ENCODE measurements around the gene ZNF644.

ZNF644 gene

GRCh38 chr1:90986953-90987352, 34.9 kb downstream of the ZNF644 start:
- TF ChIP-seq ZNF274 (IDR thresholded peaks at IDR 0.05; ENCODE audit: low read depth, low read length), result no peak
- no peak overlapping the region for H3K4me3 ChIP-seq (ENCODE audit: low read length)

- H3K4me3 ChIP-seq (ENCODE audit: low read length), result no peak overlapping the region
- TF ChIP-seq ZNF274 (IDR thresholded peaks at IDR 0.05; ENCODE audit: low read depth, low read length), result no peak
These were observed 44.3 kb downstream of the ZNF644 start for GRCh38 chr1:90977522-90977921.

- TF ChIP-seq ZNF274 (IDR thresholded peaks at IDR 0.05; ENCODE audit: low read depth, low read length), result no peak
- H3K4me3 ChIP-seq (ENCODE audit: low read length), result no peak overlapping the region
These were observed 47.7 kb downstream of the ZNF644 start for GRCh38 chr1:90973897-90974798.

- no peak overlapping the region for H3K4me3 ChIP-seq (ENCODE audit: low read length)
- TF ChIP-seq ZNF274 (IDR thresholded peaks at IDR 0.05; ENCODE audit: low read depth, low read length), result no peak
These were observed 51.6 kb downstream of the ZNF644 start for GRCh38 chr1:90970208-90970607.

GRCh38 chr1:90969241-90969640, 52.6 kb downstream of the ZNF644 start:
- H3K4me3 ChIP-seq (ENCODE audit: low read length), result no peak overlapping the region
- no peak for TF ChIP-seq ZNF274 (IDR thresholded peaks at IDR 0.05; ENCODE audit: low read depth, low read length)

GRCh38 chr1:90964444-90965035, 57.3 kb downstream of the ZNF644 start:
- no peak for TF ChIP-seq ZNF274 (IDR thresholded peaks at IDR 0.05; ENCODE audit: low read depth, low read length)
- no peak overlapping the region for H3K4me3 ChIP-seq (ENCODE audit: low read length)

- TF ChIP-seq ZNF274 (IDR thresholded peaks at IDR 0.05; ENCODE audit: low read depth, low read length), result no peak
- no peak overlapping the region for H3K4me3 ChIP-seq (ENCODE audit: low read length)
These were observed 58.2 kb downstream of the ZNF644 start for GRCh38 chr1:90963651-90964050.

GRCh38 chr1:90963236-90963635, 58.6 kb downstream of the ZNF644 start:
- H3K4me3 ChIP-seq (ENCODE audit: low read length), result no peak overlapping the region
- no peak for TF ChIP-seq ZNF274 (IDR thresholded peaks at IDR 0.05; ENCODE audit: low read depth, low read length)

- no peak overlapping the region for H3K4me3 ChIP-seq (ENCODE audit: low read length)
- no peak for TF ChIP-seq ZNF274 (IDR thresholded peaks at IDR 0.05; ENCODE audit: low read depth, low read length)
These were observed 62.3 kb downstream of the ZNF644 start for GRCh38 chr1:90959352-90960206.

- no peak for TF ChIP-seq ZNF274 (IDR thresholded peaks at IDR 0.05; ENCODE audit: low read depth, low read length)
- H3K4me3 ChIP-seq (ENCODE audit: low read length), result no peak overlapping the region
These were observed 64.3 kb downstream of the ZNF644 start for GRCh38 chr1:90957497-90957896.

GRCh38 chr1:90955769-90956168, 66.1 kb downstream of the ZNF644 start:
- H3K4me3 ChIP-seq (ENCODE audit: low read length), result no peak overlapping the region
- no peak for TF ChIP-seq ZNF274 (IDR thresholded peaks at IDR 0.05; ENCODE audit: low read depth, low read length)

- TF ChIP-seq ZNF274 (IDR thresholded peaks at IDR 0.05; ENCODE audit: low read depth, low read length), result no peak
These were observed 68.9 kb downstream of the ZNF644 start for GRCh38 chr1:90952906-90953305.

GRCh38 chr1:90951009-90951408, 70.8 kb downstream of the ZNF644 start:
- no peak overlapping the region for H3K4me3 ChIP-seq (ENCODE audit: low read length)
- TF ChIP-seq ZNF274 (IDR thresholded peaks at IDR 0.05; ENCODE audit: low read depth, low read length), result no peak

More at GRCh38 chr1:90952906-90953305, 68.9 kb downstream of the ZNF644 start:
- H3K4me3 ChIP-seq (ENCODE audit: low read length), result no peak overlapping the region

GRCh38 chr1:90948301-90948700, 73.5 kb downstream of the ZNF644 start:
- no peak for TF ChIP-seq ZNF274 (IDR thresholded peaks at IDR 0.05; ENCODE audit: low read depth, low read length)

More at GRCh38 chr1:90948301-90948700, 73.5 kb downstream of the ZNF644 start:
- no peak overlapping the region for H3K4me3 ChIP-seq (ENCODE audit: low read length)

Measured in GM08714 (cell line).